ENCODE data around the gene ACIN1. TPM values are rescaled to one million over a fixed set of nuclear protein-coding genes. Genes with fewer than 3 reads are reported as not detected.

ACIN1 gene
- total RNA-seq, 1 donor from 2014 or later: 210 TPM

- intact Hi-C loops (cut with micrococcal nuclease): no loop called here
Observed at GRCh38 chr14:23085458-23085857, 9.5 kb downstream of the ACIN1 start.

- intact Hi-C loops (cut with micrococcal nuclease): no loop called here
Observed at GRCh38 chr14:23080474-23080873, 14.5 kb downstream of the ACIN1 start.

- intact Hi-C loops (cut with micrococcal nuclease): no loop called here
Observed at GRCh38 chr14:23079716-23080115, 15.2 kb downstream of the ACIN1 start.

GRCh38 chr14:23078692-23079116 is 16.2 kb downstream of the ACIN1 start:
- intact Hi-C loops (cut with micrococcal nuclease): no loop called here

GRCh38 chr14:23077962-23078361 is 17.0 kb downstream of the ACIN1 start:
- intact Hi-C loops (cut with micrococcal nuclease): no loop called here

GRCh38 chr14:23076785-23077408 is 18.0 kb downstream of the ACIN1 start:
- intact Hi-C loops (cut with micrococcal nuclease): no loop called here

- intact Hi-C loops (cut with micrococcal nuclease): no loop called here
Observed at GRCh38 chr14:23074906-23075305, 20.0 kb downstream of the ACIN1 start.

GRCh38 chr14:23071921-23072539 is 22.9 kb downstream of the ACIN1 start:
- intact Hi-C loops (cut with micrococcal nuclease): loop anchor here (1.0 to 2.0 kb wide), 2 partner anchors 22 to 37 kb away; partner anchors contain the start of gene PSMB5

- intact Hi-C loops (cut with micrococcal nuclease): loop anchor here (1.0 to 2.0 kb wide), 2 partner anchors 23 to 37 kb away; partner anchors contain the start of gene PSMB5
Observed at GRCh38 chr14:23071244-23071920, 23.6 kb downstream of the ACIN1 start.

GRCh38 chr14:23070262-23071129 is 24.4 kb downstream of the ACIN1 start:
- intact Hi-C loops (cut with micrococcal nuclease): loop anchor here (1.0 to 2.0 kb wide), 2 partner anchors 24 to 36 kb away; partner anchors contain the start of gene PSMB5

- intact Hi-C loops (cut with micrococcal nuclease): no loop called here
Observed at GRCh38 chr14:23069413-23069806, 25.5 kb downstream of the ACIN1 start.

GRCh38 chr14:23068789-23069412 is 26.0 kb downstream of the ACIN1 start:
- intact Hi-C loops (cut with micrococcal nuclease): no loop called here

GRCh38 chr14:23067847-23068788 is 26.8 kb downstream of the ACIN1 start:
- intact Hi-C loops (cut with micrococcal nuclease): no loop called here

GRCh38 chr14:23066855-23067744 is 27.8 kb downstream of the ACIN1 start:
- intact Hi-C loops (cut with micrococcal nuclease): no loop called here

- intact Hi-C loops (cut with micrococcal nuclease): no loop called here
Observed at GRCh38 chr14:23066368-23066767, 28.6 kb downstream of the ACIN1 start.

- intact Hi-C loops (cut with micrococcal nuclease): no loop called here
Observed at GRCh38 chr14:23063601-23064000, 31.3 kb downstream of the ACIN1 start.

GRCh38 chr14:23062002-23062401 is 32.9 kb downstream of the ACIN1 start:
- intact Hi-C loops (cut with micrococcal nuclease): no loop called here

GRCh38 chr14:23060536-23061260 is 34.2 kb downstream of the ACIN1 start:
- intact Hi-C loops (cut with micrococcal nuclease): no loop called here
